DND-41 (cell line): ENCODE results near the gene TMEFF2.

Experiments
- EZH2 ChIP-seq: IDR thresholded peaks from 3 replicates; pipeline ENCODE4 v1.6.1; 2012; ENCODE audit warnings: borderline replicate concordance, low read depth, mild to moderate bottlenecking, moderate library complexity, low read length, inconsistent platforms; ENCODE audit not compliant: severe bottlenecking
- TF ChIP-seq, protein P1 (sequence below): IDR thresholded peaks from 2 replicates; pipeline ENCODE4 v1.5.1; 2012; ENCODE audit warnings: borderline replicate concordance, low read length, moderate library complexity, mild to moderate bottlenecking; ENCODE audit not compliant: poor library complexity, severe bottlenecking; ENCODE audit errors: extremely low read depth

DNA sequence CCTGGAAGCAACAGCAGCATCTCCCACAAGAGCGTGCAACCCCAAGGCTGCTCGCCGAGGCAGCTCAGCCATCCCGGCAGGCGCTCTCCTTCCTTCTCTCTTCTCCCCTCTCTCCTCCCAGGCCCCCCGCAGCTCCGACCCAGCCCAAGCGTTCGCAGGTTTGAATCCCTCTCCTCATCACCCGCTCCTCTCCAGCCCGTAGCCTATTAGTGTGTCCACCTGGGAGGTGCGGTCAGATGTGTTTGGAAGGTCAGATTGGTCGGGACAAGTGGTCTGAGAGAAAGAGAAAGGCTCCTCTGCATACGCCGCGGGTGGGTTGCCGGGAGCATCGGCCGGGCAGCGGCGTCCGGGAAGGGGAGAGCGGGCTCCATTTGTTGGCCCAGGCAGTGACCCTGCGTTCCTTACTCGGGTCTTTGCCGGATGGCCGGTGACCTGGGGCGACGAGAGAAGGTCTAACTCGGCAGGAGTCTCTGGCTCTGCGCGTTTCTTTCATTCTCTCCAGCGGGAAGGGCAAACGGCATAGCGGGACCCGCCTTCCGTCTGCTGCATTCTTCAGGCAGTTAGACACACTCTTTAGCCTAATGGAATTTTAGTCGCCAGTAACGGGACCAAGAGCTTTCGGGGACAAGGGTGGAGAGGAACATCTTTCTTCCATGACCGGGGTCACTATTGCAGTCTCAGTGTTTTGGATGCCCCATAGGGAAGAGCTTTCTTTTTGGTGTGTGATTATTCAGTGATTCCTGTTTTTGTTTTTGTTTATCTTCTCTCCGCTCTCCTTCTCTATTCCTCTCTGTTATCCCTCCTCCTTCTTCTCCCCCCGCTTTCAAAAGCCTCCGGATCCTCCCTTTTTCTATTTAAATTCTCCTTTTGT lies 1.1 kb upstream of the TMEFF2 start:
- TF ChIP-seq, protein P1, sequence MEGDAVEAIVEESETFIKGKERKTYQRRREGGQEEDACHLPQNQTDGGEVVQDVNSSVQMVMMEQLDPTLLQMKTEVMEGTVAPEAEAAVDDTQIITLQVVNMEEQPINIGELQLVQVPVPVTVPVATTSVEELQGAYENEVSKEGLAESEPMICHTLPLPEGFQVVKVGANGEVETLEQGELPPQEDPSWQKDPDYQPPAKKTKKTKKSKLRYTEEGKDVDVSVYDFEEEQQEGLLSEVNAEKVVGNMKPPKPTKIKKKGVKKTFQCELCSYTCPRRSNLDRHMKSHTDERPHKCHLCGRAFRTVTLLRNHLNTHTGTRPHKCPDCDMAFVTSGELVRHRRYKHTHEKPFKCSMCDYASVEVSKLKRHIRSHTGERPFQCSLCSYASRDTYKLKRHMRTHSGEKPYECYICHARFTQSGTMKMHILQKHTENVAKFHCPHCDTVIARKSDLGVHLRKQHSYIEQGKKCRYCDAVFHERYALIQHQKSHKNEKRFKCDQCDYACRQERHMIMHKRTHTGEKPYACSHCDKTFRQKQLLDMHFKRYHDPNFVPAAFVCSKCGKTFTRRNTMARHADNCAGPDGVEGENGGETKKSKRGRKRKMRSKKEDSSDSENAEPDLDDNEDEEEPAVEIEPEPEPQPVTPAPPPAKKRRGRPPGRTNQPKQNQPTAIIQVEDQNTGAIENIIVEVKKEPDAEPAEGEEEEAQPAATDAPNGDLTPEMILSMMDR = no peak
- TF ChIP-seq EZH2 = no peak
